ENCODE measurements around the gene CELF2. TPM values are rescaled to one million over a fixed set of nuclear protein-coding genes. Genes with fewer than 3 reads are reported as not detected.

Gene CELF2
- total RNA-seq, 1 donor from 2014 or later = 31.6 TPM

- peaks cover 5% of the 10 kb centered on the region for H3K27me3 Mint-ChIP-seq (ENCODE audit: insufficient read depth, low read depth)
- no peak overlapping the region for H3K27ac Mint-ChIP-seq
- no peak overlapping the region for H3K27ac ChIP-seq
- TF ChIP-seq EZH2 (IDR thresholded peaks at IDR 0.05) = no peak
- TF ChIP-seq EZH2phosphoT487 (IDR thresholded peaks at IDR 0.05) = no peak
- TF ChIP-seq CTCF (IDR thresholded peaks at IDR 0.05) = no peak
- H2AFZ ChIP-seq (replicated peaks) = no peak overlapping the region
- no peak overlapping the region for H3K4me3 ChIP-seq
- H3K4me1 Mint-ChIP-seq = peaks cover 13% of the 10 kb centered on the region
- no peak overlapping the region for H3K4me3 Mint-ChIP-seq
- H3K9me3 ChIP-seq (ENCODE audit: low read depth) = no peaks in the 10 kb centered on the region
- H4K20me1 ChIP-seq (ENCODE audit: low read depth) = peaks cover 7% of the 10 kb centered on the region
- H3K9ac ChIP-seq = no peak overlapping the region
- peaks cover 4% of the 10 kb centered on the region for H3F3A ChIP-seq (ENCODE audit: low read depth)
- H3K4me1 ChIP-seq = peaks cover 18% of the 10 kb centered on the region
- no peaks in the 10 kb centered on the region for H3K27me3 ChIP-seq
- peaks cover 11% of the 10 kb centered on the region for H3K36me3 Mint-ChIP-seq
- H3K79me2 ChIP-seq (ENCODE audit: low read depth) = peaks cover 13% of the 10 kb centered on the region
- no peak overlapping the region for H3K4me2 ChIP-seq
- H3K36me3 ChIP-seq = no peaks in the 10 kb centered on the region
- DNase-seq (ENCODE audit: low spot score) = no peak
- peaks cover 11% of the 10 kb centered on the region for H3K9me3 Mint-ChIP-seq
Observed at GRCh38 chr10:11195623-11196022, 178.0 kb downstream of the CELF2 start.

- Histone ChIP-seq H3K36me3 (no peaks in the 10 kb centered on the region), H4K20me1 (ENCODE audit: low read depth) (peaks cover 7% of the 10 kb centered on the region), H3K4me1 (peaks cover 16% of the 10 kb centered on the region), H3K27me3 (no peaks in the 10 kb centered on the region), H3K79me2 (ENCODE audit: low read depth) (peaks cover 20% of the 10 kb centered on the region), H3K9me3 (ENCODE audit: low read depth) (no peaks in the 10 kb centered on the region), H3K4me3 (no peak overlapping the region), H3K27ac (no peak overlapping the region), H3K4me2 (no peak overlapping the region), H3F3A (ENCODE audit: low read depth) (peaks cover 4% of the 10 kb centered on the region), H3K9ac (no peak overlapping the region), H2AFZ (replicated peaks) (no peak overlapping the region)
- H3K9me3 Mint-ChIP-seq = peaks cover 17% of the 10 kb centered on the region
- H3K27ac Mint-ChIP-seq = no peak overlapping the region
- H3K36me3 Mint-ChIP-seq = peaks cover 15% of the 10 kb centered on the region
- TF ChIP-seq EZH2phosphoT487 (IDR thresholded peaks at IDR 0.05) = no peak
- TF ChIP-seq EZH2 (IDR thresholded peaks at IDR 0.05) = no peak
- no peak for TF ChIP-seq CTCF (IDR thresholded peaks at IDR 0.05)
- peaks cover 9% of the 10 kb centered on the region for H3K4me1 Mint-ChIP-seq
- H3K4me3 Mint-ChIP-seq = no peak overlapping the region
- peak; percentile 26 for DNase-seq (ENCODE audit: low spot score)
- H3K27me3 Mint-ChIP-seq (ENCODE audit: insufficient read depth, low read depth) = peaks cover 5% of the 10 kb centered on the region
Observed at GRCh38 chr10:11197266-11197712, 179.6 kb downstream of the CELF2 start.

- Mint-ChIP-seq H3K36me3 (peaks cover 15% of the 10 kb centered on the region), H3K4me1 (peaks cover 10% of the 10 kb centered on the region), H3K27ac (no peak overlapping the region), H3K9me3 (peaks cover 18% of the 10 kb centered on the region), H3K4me3 (no peak overlapping the region), H3K27me3 (ENCODE audit: insufficient read depth, low read depth) (peaks cover 5% of the 10 kb centered on the region)
- Histone ChIP-seq H3K9ac (no peak overlapping the region), H3K4me1 (peaks cover 11% of the 10 kb centered on the region), H3K9me3 (ENCODE audit: low read depth) (no peaks in the 10 kb centered on the region), H3K36me3 (no peaks in the 10 kb centered on the region), H3K27me3 (no peaks in the 10 kb centered on the region), H3K4me2 (no peak overlapping the region), H4K20me1 (ENCODE audit: low read depth) (peaks cover 7% of the 10 kb centered on the region), H3K27ac (no peak overlapping the region), H3K79me2 (ENCODE audit: low read depth) (peaks cover 23% of the 10 kb centered on the region), H3F3A (ENCODE audit: low read depth) (peaks cover 4% of the 10 kb centered on the region), H3K4me3 (no peak overlapping the region), H2AFZ (replicated peaks) (no peak overlapping the region)
- no peak for DNase-seq (ENCODE audit: low spot score)
- no peak for TF ChIP-seq CTCF (IDR thresholded peaks at IDR 0.05)
Observed at GRCh38 chr10:11197878-11198277, 180.2 kb downstream of the CELF2 start.
